Neural cell (in vitro differentiated cells): ENCODE data around the gene PTPRN2. TPM values are rescaled to one million over a fixed set of nuclear protein-coding genes. Genes with fewer than 3 reads are reported as not detected.

ENCODE experiments used
- H2AFZ ChIP-seq: fragments of 200-600, 300-800 bp; sonication (generic), shearing (Covaris generic); 2 replicates; pipeline ENCODE4 v1.6.0; 2014; ENCODE audit warnings: low read depth, mild to moderate bottlenecking, antibody characterized with exemption, low read length, moderate library complexity
- H3F3A ChIP-seq: fragments of 200-600 bp; shearing (Covaris generic); 2 replicates; pipeline ENCODE4 v1.6.1; 2016; ENCODE audit warnings: mild to moderate bottlenecking, moderate library complexity, mixed read lengths, antibody characterized with exemption, low read length; ENCODE audit not compliant: insufficient read depth, poor library complexity, severe bottlenecking
- H3K27ac ChIP-seq: fragments of 200-600, 300-800 bp; sonication (generic), shearing (Covaris generic); 2 replicates; pipeline ENCODE4 v1.5.1; 2014; ENCODE audit warnings: mild to moderate bottlenecking, low read length, moderate library complexity
- H3K27me3 ChIP-seq: fragments of 300-800, 200-600 bp; sonication (generic), shearing (Covaris generic); 2 replicates; pipeline ENCODE4 v1.6.0; 2014; ENCODE audit warnings: mild to moderate bottlenecking, low read depth, low read length, moderate library complexity; ENCODE audit not compliant: insufficient read depth
- H3K36me3 ChIP-seq: fragments of 300-800, 200-600 bp; sonication (generic), shearing (Covaris generic); 2 replicates; pipeline ENCODE4 v1.5.1; 2014; ENCODE audit warnings: mild to moderate bottlenecking, antibody characterized with exemption, low read length, moderate library complexity; ENCODE audit not compliant: insufficient read depth
- H3K4me2 ChIP-seq: fragments of 300-800, 200-600 bp; sonication (generic), shearing (Covaris generic); 2 replicates; pipeline ENCODE4 v1.6.0; 2014; ENCODE audit warnings: mild to moderate bottlenecking, low read length
- H3K4me3 ChIP-seq: fragments of 300-800, 200-600 bp; sonication (generic), shearing (Covaris generic); 2 replicates; pipeline ENCODE4 v1.5.1; 2014; ENCODE audit warnings: mild to moderate bottlenecking, low read length, moderate library complexity
- H3K79me2 ChIP-seq: fragments of 200-600 bp; shearing (Covaris generic); replicated peaks from 2 replicates; pipeline ENCODE4 v1.6.0; 2014; ENCODE audit warnings: mild to moderate bottlenecking, low read length, moderate library complexity; ENCODE audit not compliant: insufficient read depth
- H3K9ac ChIP-seq: fragments of 300-800, 200-600 bp; sonication (generic), shearing (Covaris generic); 2 replicates; pipeline ENCODE4 v1.6.1; 2016; ENCODE audit warnings: mild to moderate bottlenecking, low read length, mixed read lengths
- H3K9me2 ChIP-seq: fragments of 200-600 bp; shearing (Covaris generic); 2 replicates; pipeline ENCODE4 v1.6.1; 2016; ENCODE audit warnings: mild to moderate bottlenecking, low read length, mixed read lengths; ENCODE audit not compliant: insufficient read depth
- H3K9me3 ChIP-seq: fragments of 200-600, 300-800 bp; sonication (generic), shearing (Covaris generic); 2 replicates; pipeline ENCODE4 v1.6.1; 2016; ENCODE audit warnings: mild to moderate bottlenecking, mixed run types, low read length, moderate library complexity, mixed read lengths
- H4K20me1 ChIP-seq: fragments of 200-600 bp; shearing (Covaris generic); 2 replicates; pipeline ENCODE4 v1.6.1; 2016; ENCODE audit warnings: mild to moderate bottlenecking, mixed run types; ENCODE audit not compliant: insufficient read depth
- EP300 ChIP-seq: fragments of 450-650 bp; conservative IDR thresholded peaks from 2 replicates; pipeline ENCODE4 v1.6.1; 2014; ENCODE audit warnings: antibody characterized with exemption, mild to moderate bottlenecking, moderate library complexity; ENCODE audit not compliant: poor library complexity, severe bottlenecking
- EZH2 ChIP-seq: fragments of 200-600, 300-800 bp; shearing (Covaris generic), sonication (generic); IDR thresholded peaks from 2 replicates; pipeline ENCODE4 v1.6.1; 2014; ENCODE audit warnings: antibody characterized with exemption, low read length, borderline replicate concordance, mild to moderate bottlenecking; ENCODE audit not compliant: insufficient read depth, poor library complexity, severe bottlenecking
- MXI1 ChIP-seq: fragments of 450-650 bp; conservative IDR thresholded peaks from 2 replicates; pipeline ENCODE4 v1.6.1; 2014; ENCODE audit warnings: antibody characterized with exemption, mild to moderate bottlenecking; ENCODE audit not compliant: poor library complexity, severe bottlenecking
- RAD21 ChIP-seq: fragments of 450-650 bp; conservative IDR thresholded peaks from 2 replicates; pipeline ENCODE4 v1.6.1; 2014; ENCODE audit warnings: antibody characterized with exemption, mild to moderate bottlenecking, moderate library complexity
- REST ChIP-seq: IDR thresholded peaks from 2 replicates; pipeline ENCODE4 v1.6.1; 2012; ENCODE audit warnings: borderline replicate concordance
- SMC3 ChIP-seq: fragments of 450-650 bp; conservative IDR thresholded peaks from 2 replicates; pipeline ENCODE4 v1.6.1; 2014; ENCODE audit warnings: antibody characterized with exemption, mild to moderate bottlenecking, moderate library complexity; ENCODE audit not compliant: poor library complexity
- TAF1 ChIP-seq: IDR thresholded peaks from 2 replicates; pipeline ENCODE4 v1.6.1; 2012; ENCODE audit warnings: low read depth
- polyA plus RNA-seq: library from polyadenylated mRNA; depleted of rRNA; stranded (reverse); fragments of >200 nt; gene quantifications from 2 replicates; pipeline ENCODE4 v1.2.3, GENCODE V29; 2014
- TF ChIP-seq, protein P1 (sequence below): fragments of 450-650 bp; IDR thresholded peaks from 2 replicates; pipeline ENCODE4 v1.5.1; 2014; ENCODE audit warnings: antibody characterized with exemption, mild to moderate bottlenecking, moderate library complexity; ENCODE audit not compliant: poor library complexity, severe bottlenecking

The PTPRN2 gene
- polyA plus RNA-seq, 1 donor from 2014 or later, result 31.0 TPM

DNA sequence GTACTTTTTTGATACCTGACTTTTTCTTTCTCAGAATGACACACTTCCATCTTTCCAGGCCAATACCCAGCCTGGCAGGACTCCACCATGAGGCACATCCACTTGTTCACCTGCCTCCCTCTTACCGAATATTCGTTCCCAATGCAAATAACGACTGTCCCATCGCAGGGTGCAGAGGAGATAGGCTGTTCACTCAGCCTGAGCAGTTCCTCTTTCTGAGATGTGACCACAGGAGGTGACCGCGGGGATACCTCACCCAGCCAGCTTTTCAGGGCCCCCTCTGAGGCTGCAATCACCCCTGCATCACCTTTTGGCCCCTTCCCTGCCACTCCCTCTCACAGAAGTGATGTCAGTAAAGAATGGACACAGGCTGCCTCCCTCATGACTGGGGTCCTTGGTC, 28.3 kb downstream of the PTPRN2 start:
- no peak overlapping the region for H3K9ac ChIP-seq
- H3F3A ChIP-seq, result no peaks in the 10 kb centered on the region
- H2AFZ ChIP-seq, result no peak overlapping the region
- no peaks in the 10 kb centered on the region for H3K9me3 ChIP-seq
- TF ChIP-seq EZH2 (no peak), MXI1 (no peak), RAD21 (no peak), TAF1 (no peak), EP300 (no peak), REST (no peak), SMC3 (no peak)
- TF ChIP-seq, protein P1, sequence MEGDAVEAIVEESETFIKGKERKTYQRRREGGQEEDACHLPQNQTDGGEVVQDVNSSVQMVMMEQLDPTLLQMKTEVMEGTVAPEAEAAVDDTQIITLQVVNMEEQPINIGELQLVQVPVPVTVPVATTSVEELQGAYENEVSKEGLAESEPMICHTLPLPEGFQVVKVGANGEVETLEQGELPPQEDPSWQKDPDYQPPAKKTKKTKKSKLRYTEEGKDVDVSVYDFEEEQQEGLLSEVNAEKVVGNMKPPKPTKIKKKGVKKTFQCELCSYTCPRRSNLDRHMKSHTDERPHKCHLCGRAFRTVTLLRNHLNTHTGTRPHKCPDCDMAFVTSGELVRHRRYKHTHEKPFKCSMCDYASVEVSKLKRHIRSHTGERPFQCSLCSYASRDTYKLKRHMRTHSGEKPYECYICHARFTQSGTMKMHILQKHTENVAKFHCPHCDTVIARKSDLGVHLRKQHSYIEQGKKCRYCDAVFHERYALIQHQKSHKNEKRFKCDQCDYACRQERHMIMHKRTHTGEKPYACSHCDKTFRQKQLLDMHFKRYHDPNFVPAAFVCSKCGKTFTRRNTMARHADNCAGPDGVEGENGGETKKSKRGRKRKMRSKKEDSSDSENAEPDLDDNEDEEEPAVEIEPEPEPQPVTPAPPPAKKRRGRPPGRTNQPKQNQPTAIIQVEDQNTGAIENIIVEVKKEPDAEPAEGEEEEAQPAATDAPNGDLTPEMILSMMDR, result no peak
- no peak overlapping the region for H3K4me2 ChIP-seq
- H3K36me3 ChIP-seq, result no peaks in the 10 kb centered on the region
- H4K20me1 ChIP-seq, result no peaks in the 10 kb centered on the region
- no peaks in the 10 kb centered on the region for H3K79me2 ChIP-seq
- no peak overlapping the region for H3K4me3 ChIP-seq
- no peaks in the 10 kb centered on the region for H3K27me3 ChIP-seq
- no peak overlapping the region for H3K27ac ChIP-seq
- H3K9me2 ChIP-seq, result no peaks in the 10 kb centered on the region

DNA sequence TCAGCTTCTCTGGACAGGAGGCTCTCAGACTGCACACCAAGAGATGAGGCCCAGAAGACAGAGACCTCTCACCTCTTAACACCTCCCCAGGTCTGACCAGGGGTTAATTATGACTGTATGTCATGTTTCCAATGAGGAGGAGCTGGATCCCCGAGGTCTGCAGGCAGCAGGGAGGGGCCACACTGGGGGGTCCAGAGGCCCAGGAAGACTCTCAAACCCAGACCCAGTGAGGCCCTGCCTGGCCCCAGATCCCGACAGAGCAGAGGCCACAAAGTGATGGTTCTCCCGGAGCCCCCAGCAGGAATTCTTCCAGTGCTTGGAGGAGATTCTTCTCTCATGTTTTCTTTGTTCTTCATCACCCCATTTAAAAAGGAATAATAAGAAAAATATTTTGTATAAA, 28.8 kb downstream of the PTPRN2 start:
- no peaks in the 10 kb centered on the region for H3K9me3 ChIP-seq

More for the DNA sequence above, 28.8 kb downstream of the PTPRN2 start:
- H3K36me3 ChIP-seq, result no peaks in the 10 kb centered on the region
- H3K4me3 ChIP-seq, result no peak overlapping the region
- H3K27ac ChIP-seq, result no peak overlapping the region
- no peaks in the 10 kb centered on the region for H3K79me2 ChIP-seq
- H3F3A ChIP-seq, result no peaks in the 10 kb centered on the region
- no peaks in the 10 kb centered on the region for H3K27me3 ChIP-seq
- no peak overlapping the region for H3K4me2 ChIP-seq
- TF ChIP-seq REST, result no peak
- no peak overlapping the region for H3K9ac ChIP-seq
- no peaks in the 10 kb centered on the region for H3K9me2 ChIP-seq
- H4K20me1 ChIP-seq, result no peaks in the 10 kb centered on the region
- no peak overlapping the region for H2AFZ ChIP-seq
